GM23338 (cell line): Measurements from ENCODE around the gene TNFSF10. TPM values are rescaled to one million over a fixed set of nuclear protein-coding genes. Genes with fewer than 3 reads are reported as not detected.
"Not testable (repeated sequence)": the region's sequence is repeated elsewhere in the genome, so short reads cannot be mapped to it uniquely, and the experiment has no call there.

Source experiments
- ATAC-seq: fragments of 200-7000 bp; cut with Tn5 transposase; 3 replicates; pipeline ENCODE4 v1.9.1; 2020
- DNase-seq: peaks from one replicate; pipeline ENCODE4 v3.0.0-alpha.2; 2015; ENCODE audit warnings: low spot score
- H2AFZ ChIP-seq: fragments of 200-600 bp; sonication (generic); 2 replicates; pipeline ENCODE4 v1.8.0; 2016; ENCODE audit warnings: antibody characterized with exemption, mild to moderate bottlenecking, moderate library complexity
- H3F3A ChIP-seq: fragments of 200-600 bp; sonication (generic); replicated peaks from 2 replicates; pipeline ENCODE4 v1.8.0; 2017; ENCODE audit warnings: antibody characterized with exemption, mixed run types, low read depth
- H3K27ac ChIP-seq: fragments of 200-600 bp; sonication (generic); 2 replicates; pipeline ENCODE4 v1.6.1; 2016; ENCODE audit warnings: low read depth
- H3K27me3 ChIP-seq: fragments of 200-600 bp; sonication (generic); 2 replicates; pipeline ENCODE4 v1.8.0; 2016; ENCODE audit warnings: mild to moderate bottlenecking, mixed run types, moderate library complexity; ENCODE audit not compliant: insufficient read depth
- H3K36me3 ChIP-seq: fragments of 200-600 bp; sonication (generic); 2 replicates; pipeline ENCODE4 v1.8.0; 2016; ENCODE audit warnings: mild to moderate bottlenecking; ENCODE audit not compliant: insufficient read depth
- H3K4me1 ChIP-seq: fragments of 200-600 bp; sonication (generic); 2 replicates; pipeline ENCODE4 v1.8.0; 2016; ENCODE audit warnings: mild to moderate bottlenecking, moderate library complexity; ENCODE audit not compliant: insufficient read depth
- H3K4me2 ChIP-seq: fragments of 200-600 bp; sonication (generic); 2 replicates; pipeline ENCODE4 v1.7.1; 2017; ENCODE audit warnings: mixed run types
- H3K4me3 ChIP-seq: fragments of 200-600 bp; sonication (generic); 2 replicates; pipeline ENCODE4 v1.6.1; 2016; ENCODE audit warnings: mixed run types
- H3K79me2 ChIP-seq: fragments of 200-600 bp; sonication (generic); replicated peaks from 2 replicates; pipeline ENCODE4 v1.8.0; 2017; ENCODE audit warnings: mild to moderate bottlenecking; ENCODE audit not compliant: insufficient read depth
- H3K9me2 ChIP-seq: fragments of 200-600 bp; sonication (generic); 2 replicates; pipeline ENCODE4 v1.8.0; 2017; ENCODE audit not compliant: insufficient read depth
- H4K20me1 ChIP-seq: fragments of 200-600 bp; sonication (generic); replicated peaks from 2 replicates; pipeline ENCODE4 v1.8.0; 2017; ENCODE audit warnings: mild to moderate bottlenecking; ENCODE audit not compliant: insufficient read depth
- H3K27ac Mint-ChIP-seq: 2 replicates; pipeline ENCODE4 v1.8.0; 2020; ENCODE audit warnings: inconsistent platforms, mild to moderate bottlenecking, moderate library complexity, mixed read lengths
- H3K27me3 Mint-ChIP-seq: 3 replicates; pipeline ENCODE4 v1.8.0; 2022; ENCODE audit warnings: low read depth, mild to moderate bottlenecking, moderate library complexity, mixed read lengths, inconsistent platforms; ENCODE audit not compliant: insufficient read depth, poor library complexity
- H3K36me3 Mint-ChIP-seq: 3 replicates; pipeline ENCODE4 v1.8.0; 2021; ENCODE audit warnings: low read depth, mild to moderate bottlenecking, inconsistent platforms, moderate library complexity, mixed read lengths
- H3K4me1 Mint-ChIP-seq: 3 replicates; pipeline ENCODE4 v1.8.0; 2020; ENCODE audit warnings: mild to moderate bottlenecking, inconsistent platforms, mixed read lengths
- H3K4me3 Mint-ChIP-seq: 3 replicates; pipeline ENCODE4 v1.8.0; 2021; ENCODE audit warnings: moderate library complexity, mild to moderate bottlenecking, inconsistent platforms, mixed read lengths
- H3K9me3 Mint-ChIP-seq: 3 replicates; pipeline ENCODE4 v1.8.0; 2020; ENCODE audit warnings: moderate library complexity, mild to moderate bottlenecking, inconsistent platforms, mixed read lengths
- CTCF ChIP-seq, 2 experiments: fragments of 200-600 bp in 1 of 2; sonication (generic) in 1 of 2; conservative IDR thresholded peaks; 2 replicates each; pipeline versions ENCODE4 v1.5.1 to v1.6.1; 2016 to 2017; ENCODE audit warnings: antibody characterized with exemption in 2 of 2, low read depth in 2 of 2, mild to moderate bottlenecking in 2 of 2, moderate library complexity in 1 of 2
- ETS1 ChIP-seq: IDR thresholded peaks from 2 replicates; pipeline ENCODE4 v1.6.1; 2016; ENCODE audit warnings: antibody characterized with exemption
- EZH2 ChIP-seq: fragments of 200-600 bp; sonication (generic); IDR thresholded peaks from one replicate; pipeline ENCODE4 v1.8.0; 2017; ENCODE audit warnings: antibody characterized with exemption, mild to moderate bottlenecking, low read depth; ENCODE audit not compliant: unreplicated experiment
- EZH2phosphoT487 ChIP-seq: fragments of 200-600 bp; sonication (generic); IDR thresholded peaks from one replicate; pipeline ENCODE4 v1.8.1; 2018; ENCODE audit warnings: antibody characterized with exemption; ENCODE audit not compliant: unreplicated experiment
- JUNB ChIP-seq: IDR thresholded peaks from one replicate; pipeline ENCODE4 v1.6.1; 2016; ENCODE audit warnings: antibody characterized with exemption; ENCODE audit not compliant: unreplicated experiment
- NANOG ChIP-seq: IDR thresholded peaks from 2 replicates; pipeline ENCODE4 v1.6.1; 2016; ENCODE audit warnings: antibody characterized with exemption, borderline replicate concordance
- POLR2AphosphoS5 ChIP-seq: IDR thresholded peaks from 2 replicates; pipeline ENCODE4 v1.6.1; 2016; ENCODE audit warnings: antibody characterized with exemption, low read depth
- ZNF331 ChIP-seq: fragments of 250-450 bp; sonication (Bioruptor Pico); IDR thresholded peaks from 2 replicates; pipeline ENCODE4 v1.5.0; 2020; ENCODE audit warnings: low read depth, mild to moderate bottlenecking, moderate library complexity
- polyA plus RNA-seq: library from polyadenylated mRNA; unstranded; fragments of >200 nt; fragmentation: Nextera tagmentation; extraction: Ambion mirVana; gene quantifications from 2 replicates; pipeline ENCODE4 v1.2.1, GENCODE V29; 2016
- total RNA-seq: library from RNA; depleted of rRNA; stranded (reverse); fragments of >200 nt; shearing (Covaris generic); gene quantifications from 2 replicates; pipeline ENCODE4 v1.2.3, GENCODE V29; 2014
- TF ChIP-seq, protein P1 (sequence below): fragments of 250-450 bp; sonication (Bioruptor Pico); IDR thresholded peaks from 2 replicates; pipeline ENCODE4 v1.5.0; 2020; ENCODE audit warnings: mild to moderate bottlenecking, moderate library complexity

TNFSF10 gene
- total and polyA plus RNA-seq, 2 experiments from 2014 or later: 0.27 TPM; not detected in 1

DNA sequence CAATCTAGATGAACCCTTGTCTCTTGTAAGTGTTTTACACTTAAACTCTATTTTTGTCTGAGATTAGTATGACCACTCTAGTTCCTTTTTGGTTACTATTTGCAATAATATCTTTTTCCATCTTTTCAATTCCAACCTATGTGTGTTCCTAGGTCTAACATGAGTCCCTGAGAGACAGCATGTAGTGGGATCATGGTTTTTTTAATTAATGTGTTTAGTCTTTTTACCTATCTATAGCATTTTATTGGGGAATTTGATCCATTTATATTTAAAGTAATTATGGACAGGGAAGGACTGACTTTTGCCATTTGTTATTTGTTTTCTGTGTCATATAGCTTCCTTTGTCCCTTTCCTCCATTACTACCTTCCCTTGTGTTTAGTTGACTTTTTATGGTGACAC, 21.7 kb downstream of the TNFSF10 start (continued):
- TF ChIP-seq, protein P1, sequence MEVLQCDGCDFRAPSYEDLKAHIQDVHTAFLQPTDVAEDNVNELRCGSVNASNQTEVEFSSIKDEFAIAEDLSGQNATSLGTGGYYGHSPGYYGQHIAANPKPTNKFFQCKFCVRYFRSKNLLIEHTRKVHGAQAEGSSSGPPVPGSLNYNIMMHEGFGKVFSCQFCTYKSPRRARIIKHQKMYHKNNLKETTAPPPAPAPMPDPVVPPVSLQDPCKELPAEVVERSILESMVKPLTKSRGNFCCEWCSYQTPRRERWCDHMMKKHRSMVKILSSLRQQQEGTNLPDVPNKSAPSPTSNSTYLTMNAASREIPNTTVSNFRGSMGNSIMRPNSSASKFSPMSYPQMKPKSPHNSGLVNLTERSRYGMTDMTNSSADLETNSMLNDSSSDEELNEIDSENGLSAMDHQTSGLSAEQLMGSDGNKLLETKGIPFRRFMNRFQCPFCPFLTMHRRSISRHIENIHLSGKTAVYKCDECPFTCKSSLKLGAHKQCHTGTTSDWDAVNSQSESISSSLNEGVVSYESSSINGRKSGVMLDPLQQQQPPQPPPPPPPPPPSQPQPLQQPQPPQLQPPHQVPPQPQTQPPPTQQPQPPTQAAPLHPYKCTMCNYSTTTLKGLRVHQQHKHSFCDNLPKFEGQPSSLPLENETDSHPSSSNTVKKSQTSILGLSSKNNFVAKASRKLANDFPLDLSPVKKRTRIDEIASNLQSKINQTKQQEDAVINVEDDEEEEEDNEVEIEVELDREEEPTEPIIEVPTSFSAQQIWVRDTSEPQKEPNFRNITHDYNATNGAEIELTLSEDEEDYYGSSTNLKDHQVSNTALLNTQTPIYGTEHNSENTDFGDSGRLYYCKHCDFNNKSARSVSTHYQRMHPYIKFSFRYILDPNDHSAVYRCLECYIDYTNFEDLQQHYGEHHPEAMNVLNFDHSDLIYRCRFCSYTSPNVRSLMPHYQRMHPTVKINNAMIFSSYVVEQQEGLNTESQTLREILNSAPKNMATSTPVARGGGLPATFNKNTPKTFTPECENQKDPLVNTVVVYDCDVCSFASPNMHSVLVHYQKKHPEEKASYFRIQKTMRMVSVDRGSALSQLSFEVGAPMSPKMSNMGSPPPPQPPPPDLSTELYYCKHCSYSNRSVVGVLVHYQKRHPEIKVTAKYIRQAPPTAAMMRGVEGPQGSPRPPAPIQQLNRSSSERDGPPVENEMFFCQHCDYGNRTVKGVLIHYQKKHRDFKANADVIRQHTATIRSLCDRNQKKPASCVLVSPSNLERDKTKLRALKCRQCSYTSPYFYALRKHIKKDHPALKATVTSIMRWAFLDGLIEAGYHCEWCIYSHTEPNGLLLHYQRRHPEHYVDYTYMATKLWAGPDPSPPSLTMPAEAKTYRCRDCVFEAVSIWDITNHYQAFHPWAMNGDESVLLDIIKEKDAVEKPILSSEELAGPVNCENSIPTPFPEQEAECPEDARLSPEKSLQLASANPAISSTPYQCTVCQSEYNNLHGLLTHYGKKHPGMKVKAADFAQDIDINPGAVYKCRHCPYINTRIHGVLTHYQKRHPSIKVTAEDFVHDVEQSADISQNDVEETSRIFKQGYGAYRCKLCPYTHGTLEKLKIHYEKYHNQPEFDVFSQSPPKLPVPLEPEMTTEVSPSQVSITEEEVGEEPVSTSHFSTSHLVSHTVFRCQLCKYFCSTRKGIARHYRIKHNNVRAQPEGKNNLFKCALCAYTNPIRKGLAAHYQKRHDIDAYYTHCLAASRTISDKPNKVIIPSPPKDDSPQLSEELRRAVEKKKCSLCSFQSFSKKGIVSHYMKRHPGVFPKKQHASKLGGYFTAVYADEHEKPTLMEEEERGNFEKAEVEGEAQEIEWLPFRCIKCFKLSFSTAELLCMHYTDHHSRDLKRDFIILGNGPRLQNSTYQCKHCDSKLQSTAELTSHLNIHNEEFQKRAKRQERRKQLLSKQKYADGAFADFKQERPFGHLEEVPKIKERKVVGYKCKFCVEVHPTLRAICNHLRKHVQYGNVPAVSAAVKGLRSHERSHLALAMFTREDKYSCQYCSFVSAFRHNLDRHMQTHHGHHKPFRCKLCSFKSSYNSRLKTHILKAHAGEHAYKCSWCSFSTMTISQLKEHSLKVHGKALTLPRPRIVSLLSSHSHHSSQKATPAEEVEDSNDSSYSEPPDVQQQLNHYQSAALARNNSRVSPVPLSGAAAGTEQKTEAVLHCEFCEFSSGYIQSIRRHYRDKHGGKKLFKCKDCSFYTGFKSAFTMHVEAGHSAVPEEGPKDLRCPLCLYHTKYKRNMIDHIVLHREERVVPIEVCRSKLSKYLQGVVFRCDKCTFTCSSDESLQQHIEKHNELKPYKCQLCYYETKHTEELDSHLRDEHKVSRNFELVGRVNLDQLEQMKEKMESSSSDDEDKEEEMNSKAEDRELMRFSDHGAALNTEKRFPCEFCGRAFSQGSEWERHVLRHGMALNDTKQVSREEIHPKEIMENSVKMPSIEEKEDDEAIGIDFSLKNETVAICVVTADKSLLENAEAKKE (CRISPR knock-in tag): no peak
- no peak for TF ChIP-seq ZNF331 (CRISPR knock-in tag)
- no peak for TF ChIP-seq EZH2phosphoT487
- TF ChIP-seq NANOG: no peak
- TF ChIP-seq JUNB: no peak
- TF ChIP-seq EZH2: no peak
- TF ChIP-seq ETS1: no peak
- no peak for TF ChIP-seq POLR2AphosphoS5

DNA sequence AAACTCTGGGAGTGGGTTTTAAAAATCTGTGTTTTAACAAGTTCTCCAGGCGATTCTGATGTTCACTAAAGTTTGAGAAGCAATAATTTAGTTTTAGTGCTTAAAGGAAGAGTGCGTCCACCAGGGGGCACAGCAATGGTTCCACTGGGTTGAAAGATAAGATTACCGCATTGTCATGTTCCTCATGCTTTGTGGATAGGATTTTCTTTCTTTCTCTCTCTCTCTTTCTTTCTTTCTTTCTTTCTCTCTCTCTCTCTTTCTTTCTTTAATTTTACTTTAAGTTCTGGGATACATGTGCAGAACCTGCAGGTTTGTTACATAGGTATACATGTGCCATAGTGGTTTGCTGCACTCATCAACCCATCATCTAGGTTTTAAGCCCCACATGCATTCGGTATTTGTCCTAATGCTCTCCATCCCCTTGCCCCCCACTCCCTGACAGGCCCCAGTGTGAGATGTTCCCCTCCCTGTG, 33.0 kb downstream of the TNFSF10 start:
- not testable (repeated sequence) for H3K27ac Mint-ChIP-seq, H3K4me2 ChIP-seq, H3F3A ChIP-seq, H3K27me3 ChIP-seq, H3K4me1 ChIP-seq, H3K9me3 Mint-ChIP-seq, H3K36me3 Mint-ChIP-seq, H3K4me3 Mint-ChIP-seq, H4K20me1 ChIP-seq, H3K4me1 Mint-ChIP-seq, H3K9me2 ChIP-seq, H2AFZ ChIP-seq, H3K27ac ChIP-seq, H3K36me3 ChIP-seq, H3K4me3 ChIP-seq, H3K27me3 Mint-ChIP-seq, H3K79me2 ChIP-seq
- peak; percentile 89 for DNase-seq
- peak; percentile 83 to 89 for TF ChIP-seq CTCF (conservative IDR thresholded peaks at IDR 0.05; ENCODE audit: low read depth in 2 of 2)
- ATAC-seq: peak; percentile 50; the same call in 2 of the 3 replicates
